Measurements from ENCODE around the gene IPP.
"Not testable (repeated sequence)": the region's sequence is repeated elsewhere in the genome, so short reads cannot be mapped to it uniquely, and the experiment has no call there.

Gene IPP

DNA sequence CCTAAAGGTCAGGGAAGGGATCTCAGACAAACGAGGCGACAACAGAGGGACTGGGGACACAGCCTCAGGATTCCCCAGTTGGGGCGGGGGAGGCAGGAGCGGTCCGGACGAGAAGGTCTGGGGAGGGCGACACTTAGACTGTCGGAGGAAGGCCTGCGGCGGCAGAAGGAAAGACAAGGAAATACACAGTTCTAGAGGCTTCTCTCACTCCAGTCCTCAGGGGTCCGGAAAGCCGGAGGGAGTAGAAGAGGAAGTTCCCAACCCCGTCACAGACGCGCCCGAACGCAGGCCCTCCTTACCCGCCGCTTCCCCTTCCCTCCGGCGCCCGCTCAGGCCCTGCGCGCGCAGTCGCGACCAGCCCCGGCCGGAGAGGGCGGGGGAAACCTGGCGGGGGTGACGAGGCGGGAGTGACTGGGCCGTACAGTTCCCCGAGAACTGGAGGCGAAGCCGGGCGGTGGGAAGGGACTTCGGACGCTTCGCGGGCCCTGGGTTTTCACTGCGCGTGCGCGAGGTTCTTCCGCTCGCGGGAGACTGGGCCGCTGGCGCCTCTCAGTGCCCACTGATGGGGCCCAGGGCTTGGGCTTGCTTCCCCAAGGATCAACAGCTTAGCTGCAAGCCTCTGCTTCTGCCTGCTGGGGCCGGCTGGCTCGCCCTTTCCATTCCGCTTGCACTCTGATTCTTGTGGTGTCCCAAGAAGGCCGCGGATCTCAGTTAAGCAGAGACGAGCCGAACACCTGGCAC is at the start of gene IPP:
TSS of gene IPP (minus strand) at position 356 of the 741 bp plus-strand sequence. CDS start 4,242 bp downstream, outside the sequence.
- peak; percentile 99 for DNase-seq (ENCODE audit: low spot score)

DNA sequence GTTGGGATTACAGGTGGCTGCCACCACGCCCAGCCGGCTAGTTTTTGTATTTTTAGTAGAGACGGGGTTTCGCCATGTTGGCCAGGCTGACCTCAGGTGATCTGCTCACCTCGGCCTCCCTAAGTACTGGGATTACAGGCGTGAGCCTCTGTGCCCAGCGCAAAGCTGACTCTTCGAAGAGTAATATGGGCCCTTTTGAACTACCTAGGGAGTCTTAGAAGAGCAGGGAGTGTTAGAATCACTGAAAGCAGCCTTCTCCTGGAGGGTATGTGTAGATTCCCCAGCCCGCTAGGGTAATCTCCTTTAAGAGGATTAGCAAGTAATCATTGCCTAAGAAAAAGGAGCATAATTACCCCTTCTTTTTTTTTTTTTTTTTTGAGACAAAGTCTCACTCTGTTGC is 46.5 kb upstream of the IPP start:
- DNase-seq (ENCODE audit: low spot score) = no peak

DNA sequence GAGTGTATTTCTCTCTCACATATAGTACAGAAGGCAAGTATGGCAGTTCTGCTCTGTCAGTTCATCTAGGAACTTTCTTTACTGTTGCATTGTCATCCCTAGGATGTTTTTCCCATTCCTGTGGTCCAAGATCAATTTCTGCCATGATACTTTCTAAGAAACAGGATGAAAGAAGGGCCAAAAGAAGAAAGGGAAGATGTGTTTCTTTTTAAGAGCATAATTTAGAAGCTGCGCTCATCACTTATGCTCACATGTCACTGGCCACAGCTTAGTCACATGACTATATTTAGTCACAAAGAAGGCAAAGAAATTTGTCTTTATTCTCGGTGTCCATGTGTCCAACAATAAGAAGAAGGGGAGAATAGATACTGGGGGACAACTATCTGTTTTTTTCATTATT is 45.9 kb upstream of the IPP start:
- no peak for DNase-seq (ENCODE audit: low spot score)

DNA sequence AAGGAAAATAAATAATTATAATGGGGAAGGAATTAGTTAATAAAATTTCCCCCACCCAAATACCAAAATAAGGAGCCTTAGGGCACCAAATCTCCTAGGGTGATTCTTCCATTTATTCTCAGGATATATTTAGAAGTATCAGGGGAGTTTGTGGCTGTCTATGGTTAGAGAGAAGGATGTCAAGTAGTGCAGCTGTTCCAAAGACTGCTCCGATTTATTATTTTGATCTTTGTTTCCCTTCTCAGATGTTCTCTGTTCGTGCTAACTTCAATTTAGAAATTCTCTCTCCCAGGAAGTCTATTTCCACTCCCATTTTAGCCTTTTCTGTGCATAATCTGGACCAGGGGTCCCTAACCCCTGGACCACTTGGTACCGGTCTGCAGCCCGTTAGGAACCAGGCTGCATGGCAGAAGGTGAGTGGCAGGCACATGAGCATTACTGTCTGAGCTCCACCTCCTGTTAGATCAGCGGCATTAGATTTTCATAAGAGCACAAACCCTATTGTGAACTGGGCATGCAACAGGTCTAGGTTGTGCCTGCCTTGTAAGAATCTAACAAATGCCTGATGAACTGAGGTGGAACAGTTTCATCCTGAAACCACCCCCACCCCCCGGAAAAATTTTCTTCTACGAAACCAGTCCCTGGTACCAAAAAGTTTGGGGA is 43.6 kb upstream of the IPP start:
- DNase-seq (ENCODE audit: low spot score) = no peak

DNA sequence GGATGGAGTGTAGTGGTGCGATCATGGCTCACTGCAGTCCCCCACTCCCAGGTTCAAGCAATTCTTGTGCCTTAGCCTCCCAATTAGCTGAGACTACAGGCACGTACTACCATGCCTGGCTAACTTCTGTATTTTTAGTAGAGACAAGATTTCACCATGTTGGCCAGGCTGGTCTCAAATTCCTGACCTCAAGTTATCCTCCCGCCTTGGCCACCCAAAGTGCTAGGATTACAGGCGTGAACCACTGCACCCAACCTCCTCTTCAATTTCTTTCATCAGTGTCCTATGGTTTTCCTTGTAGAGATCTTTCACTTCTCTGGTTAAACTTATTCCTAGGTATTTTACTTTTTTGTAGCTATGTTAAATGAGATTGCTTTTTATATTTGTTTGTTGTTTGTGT is 42.3 kb upstream of the IPP start:
- DNase-seq (ENCODE audit: low spot score) = no peak

DNA sequence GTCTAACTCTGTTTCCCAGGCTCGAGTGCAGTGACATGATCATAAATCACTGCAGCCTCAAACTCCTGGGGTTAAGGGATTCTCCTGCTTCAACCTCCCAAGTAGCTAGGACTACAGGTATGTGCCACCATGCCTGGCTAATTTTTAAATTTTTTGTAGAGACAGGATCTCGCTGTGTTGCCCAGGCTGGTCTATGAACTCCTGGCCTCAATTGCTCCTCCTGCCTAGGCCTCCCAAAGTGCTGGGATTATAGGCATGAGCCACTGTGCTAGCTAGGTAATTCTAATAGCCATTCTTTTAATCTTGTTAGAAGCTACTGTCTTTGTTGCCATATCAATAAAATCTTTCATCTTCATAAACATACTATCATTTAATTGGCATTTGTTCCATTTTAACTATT is 39.1 kb upstream of the IPP start:
- DNase-seq (ENCODE audit: low spot score) = no peak

DNA sequence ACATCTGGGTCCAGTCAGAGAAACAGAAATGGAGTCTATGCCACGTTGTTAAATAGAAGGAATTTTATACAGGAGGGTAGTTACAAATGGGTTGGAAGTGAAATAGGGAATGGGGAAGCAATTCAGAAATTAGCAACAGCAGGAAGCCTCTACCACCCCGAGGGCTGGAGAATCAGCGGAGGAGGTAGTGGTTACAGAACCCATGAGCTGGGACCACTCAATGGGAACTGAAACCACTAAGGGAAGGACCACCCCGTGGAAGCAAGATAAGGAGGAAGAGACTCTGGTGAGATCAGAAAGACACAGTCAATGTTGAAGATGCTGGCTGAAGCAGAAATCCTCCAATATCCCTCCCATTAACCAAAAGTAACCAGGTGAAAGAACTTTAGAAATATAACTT is 37.5 kb upstream of the IPP start:
- DNase-seq (ENCODE audit: low spot score) = no peak

DNA sequence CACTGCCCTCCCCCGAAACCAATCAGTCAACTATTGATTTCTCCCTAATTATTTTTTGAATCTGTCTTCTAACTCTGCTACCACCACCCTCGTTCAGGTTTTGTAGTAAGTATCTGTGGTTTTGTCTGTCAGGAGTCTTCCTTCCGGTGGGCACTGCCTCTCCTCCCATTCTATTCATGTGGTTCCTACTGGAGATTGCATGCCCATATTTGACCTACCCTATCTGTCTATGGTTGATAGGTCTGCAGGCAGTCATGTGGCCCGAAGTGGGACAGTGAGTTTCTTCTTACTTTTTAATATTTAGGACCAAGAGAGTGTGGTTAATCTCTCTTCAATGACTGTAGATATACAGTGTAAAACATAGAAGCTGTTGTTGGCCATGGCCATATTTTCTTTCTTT is 35.1 kb upstream of the IPP start:
- DNase-seq (ENCODE audit: low spot score) = no peak

DNA sequence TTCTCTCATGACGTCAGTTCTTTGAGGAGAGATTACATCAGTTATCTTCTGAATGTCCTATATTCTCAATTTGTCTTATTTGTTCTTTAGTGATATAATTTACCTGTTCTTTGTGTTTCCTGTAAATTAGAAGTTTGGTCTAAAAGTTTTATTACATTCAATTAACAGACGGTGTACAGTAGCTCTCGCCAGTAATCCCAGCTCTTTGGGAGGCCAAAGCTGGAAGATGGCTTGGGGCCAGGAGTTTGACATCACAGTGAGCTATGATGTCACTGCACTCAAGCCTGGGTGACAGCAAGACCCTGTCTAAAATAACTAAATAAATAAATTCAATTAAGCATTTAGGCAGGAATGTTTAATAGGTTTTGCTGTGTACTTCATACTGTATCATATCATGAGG is 25.3 kb upstream of the IPP start:
- DNase-seq (ENCODE audit: low spot score) = no peak

DNA sequence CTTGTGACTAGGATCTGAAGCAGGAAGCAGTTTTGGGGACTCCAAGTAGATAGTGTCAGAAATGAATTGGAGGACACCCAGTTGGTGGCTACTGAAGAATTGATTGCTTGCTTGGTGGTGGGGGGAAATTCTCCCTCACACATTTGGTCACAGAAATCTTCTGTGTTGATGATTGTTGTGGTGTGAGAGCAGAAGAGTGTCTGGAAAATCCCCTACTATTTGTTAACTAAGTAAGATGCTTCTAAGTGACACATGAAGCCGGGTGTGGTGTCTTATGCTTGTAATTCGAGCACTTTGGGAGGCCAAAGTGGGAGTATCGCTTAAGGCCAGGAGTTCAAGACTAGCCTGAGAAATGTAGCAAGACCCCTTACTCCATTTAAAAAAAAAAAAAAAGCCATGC is 22.5 kb upstream of the IPP start:
- DNase-seq (ENCODE audit: low spot score) = no peak

DNA sequence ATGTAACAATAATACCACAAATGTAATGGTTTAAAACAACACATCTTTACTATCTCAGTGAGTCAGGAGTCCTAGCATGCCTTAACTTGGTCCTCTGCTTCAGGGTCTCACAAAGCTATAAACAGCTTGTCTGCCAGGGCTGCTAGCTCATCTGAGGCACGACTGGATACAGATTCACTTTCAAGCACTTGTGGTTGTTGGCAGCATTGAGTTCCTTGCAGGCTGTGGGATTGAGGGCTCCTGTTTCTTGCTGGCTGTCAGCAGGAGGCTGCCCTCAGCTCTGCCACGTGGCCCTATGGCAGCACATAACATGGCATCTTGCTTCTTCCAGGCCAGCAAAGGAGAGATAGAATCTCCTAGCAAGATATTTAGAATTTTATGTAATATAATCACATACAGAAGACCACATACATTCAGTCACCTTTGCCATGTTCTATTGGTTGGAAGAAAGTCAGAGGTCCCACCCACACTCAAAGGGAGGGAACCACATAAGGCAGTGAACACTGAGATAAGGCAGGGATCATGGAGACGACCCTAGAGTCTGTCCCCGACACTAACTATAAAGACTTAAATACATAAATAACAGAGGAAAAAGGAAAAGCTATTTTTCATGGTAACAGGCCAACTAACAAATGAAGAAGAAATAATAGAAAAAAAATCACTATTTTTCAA is 18.9 kb upstream of the IPP start:
- no peak for DNase-seq (ENCODE audit: low spot score)

DNA sequence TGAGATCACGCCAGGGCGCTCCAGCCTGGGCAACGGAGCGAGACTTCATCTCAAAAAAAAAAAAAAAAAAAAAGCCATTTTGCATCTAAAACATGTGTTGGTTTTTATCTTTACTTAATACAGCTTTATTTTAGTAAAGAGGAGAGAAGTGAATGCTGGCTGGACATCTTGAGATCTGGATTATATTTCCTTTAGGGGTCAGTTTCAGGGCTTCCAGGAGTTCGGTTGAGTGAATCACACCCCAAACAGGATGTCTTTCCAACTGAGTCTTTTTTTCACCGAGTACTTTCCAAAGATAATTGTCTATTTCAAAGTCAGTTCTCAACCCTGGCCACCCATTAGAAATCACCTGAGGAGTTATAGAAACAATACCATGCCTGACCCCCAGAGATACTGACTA is 16.6 kb upstream of the IPP start:
- DNase-seq (ENCODE audit: low spot score) = no peak

DNA sequence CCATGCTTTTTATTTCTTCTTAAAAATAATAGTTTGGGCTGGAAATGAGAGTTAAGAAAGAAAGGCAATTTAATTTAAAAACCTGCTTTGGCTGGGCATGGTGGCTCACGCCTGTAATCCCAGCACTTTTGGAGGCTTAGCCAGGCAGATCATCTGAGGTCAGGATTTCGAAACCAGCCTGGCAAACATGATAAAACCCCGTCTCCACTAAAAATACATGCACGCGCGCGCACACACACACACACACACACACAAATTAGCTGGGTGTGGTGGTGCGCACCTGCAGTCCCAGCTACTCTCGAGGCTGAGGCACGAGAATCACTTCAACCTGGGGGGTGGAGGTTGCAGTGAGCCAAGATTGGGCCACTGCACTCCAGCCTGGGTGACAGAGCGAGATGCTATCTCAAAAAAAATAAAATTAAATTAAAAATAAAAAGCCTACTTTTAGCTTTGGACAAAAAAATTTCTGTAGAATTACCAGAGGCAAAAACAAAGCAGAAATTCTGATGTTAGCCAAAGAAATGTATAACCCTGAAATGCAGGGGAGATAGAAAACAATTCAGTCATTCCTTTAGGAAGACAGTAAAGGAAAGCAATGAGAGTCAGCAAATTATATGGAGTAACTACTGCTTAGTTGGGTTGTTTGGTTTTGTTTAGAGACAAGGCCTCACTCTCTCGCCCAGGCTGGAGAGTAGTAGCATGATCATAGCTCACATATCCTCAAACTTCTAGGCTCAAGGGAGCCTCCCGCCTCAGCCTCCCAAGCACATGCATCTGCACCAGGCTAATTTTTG is 15.7 kb upstream of the IPP start:
- no peak for DNase-seq (ENCODE audit: low spot score)

DNA sequence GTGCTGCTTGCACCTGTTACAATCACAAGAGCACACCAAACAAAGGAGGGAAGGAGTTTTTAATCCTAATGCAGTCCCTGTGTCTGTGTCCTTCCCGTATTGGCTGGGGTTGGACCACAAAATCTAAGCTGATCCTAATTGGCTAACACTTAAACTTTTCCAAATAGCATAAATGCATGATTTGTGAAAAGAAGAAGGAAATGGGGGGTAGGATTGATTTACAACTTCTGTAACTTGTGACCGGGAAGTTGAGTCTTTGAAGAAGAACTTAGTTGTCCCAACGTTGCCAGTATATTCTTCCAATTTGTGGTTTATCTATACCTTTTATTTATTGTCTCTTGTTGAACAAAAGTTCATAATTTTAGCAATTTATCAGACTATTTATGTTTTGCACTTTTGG is 11.8 kb upstream of the IPP start:
- no peak for DNase-seq (ENCODE audit: low spot score)

DNA sequence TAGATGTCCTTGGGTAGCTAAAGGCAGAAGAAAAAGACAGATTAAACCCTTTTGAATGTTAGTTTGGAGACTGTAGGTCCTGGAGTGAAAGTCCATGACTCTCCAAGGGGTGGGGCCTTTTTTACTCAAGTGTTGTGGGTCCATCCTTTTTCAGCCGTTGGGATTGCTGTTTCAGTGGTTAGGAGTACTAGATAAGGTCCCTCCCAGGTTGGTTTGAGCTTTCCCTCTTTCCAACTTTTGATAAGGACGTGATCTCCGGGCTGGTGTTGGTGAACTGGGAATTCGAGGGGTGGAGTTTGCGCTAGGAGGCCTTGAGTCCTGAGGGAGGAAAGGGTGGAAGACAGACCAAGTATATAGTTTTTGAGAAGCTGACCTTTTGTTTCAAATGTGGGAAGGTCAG is 5.2 kb upstream of the IPP start:
- DNase-seq (ENCODE audit: low spot score) = no peak

DNA sequence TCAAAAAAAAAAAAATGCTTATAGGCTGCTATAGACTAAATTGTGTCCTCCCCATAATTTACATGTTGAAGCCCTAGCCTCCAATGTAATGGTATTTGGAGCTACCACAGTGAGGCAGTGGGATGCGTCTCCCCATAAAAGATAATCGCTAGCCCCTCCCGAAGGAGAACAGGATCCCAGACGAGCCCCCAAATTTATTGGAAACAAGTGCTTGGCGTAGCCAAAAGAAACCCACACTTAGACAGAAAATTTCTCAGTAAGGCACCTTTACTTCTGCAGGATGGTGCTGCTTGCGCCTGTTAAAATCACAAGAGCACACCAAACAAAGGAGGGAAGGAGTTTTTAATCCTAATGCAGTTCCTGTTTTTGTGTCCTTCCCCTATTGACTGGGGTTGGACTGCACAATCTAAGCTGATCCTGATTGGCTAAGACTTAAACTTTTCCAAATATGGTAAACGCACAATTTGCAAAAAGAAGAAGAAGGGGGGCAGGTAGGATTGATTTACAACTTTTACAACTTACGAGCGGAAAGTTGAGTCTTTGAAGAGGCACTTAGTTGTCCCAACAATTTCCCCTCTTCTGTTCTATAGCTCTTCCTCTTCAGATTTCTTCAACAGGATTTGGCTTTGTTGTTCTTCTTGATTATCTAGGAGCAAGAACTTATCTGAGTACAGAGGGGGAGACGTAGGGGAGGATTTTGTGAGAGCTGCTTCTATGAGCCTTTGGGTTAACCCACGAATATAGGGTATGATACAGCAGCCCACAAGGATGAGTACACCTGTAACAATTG is 3.0 kb upstream of the IPP start:
- DNase-seq (ENCODE audit: low spot score) = no peak

DNA sequence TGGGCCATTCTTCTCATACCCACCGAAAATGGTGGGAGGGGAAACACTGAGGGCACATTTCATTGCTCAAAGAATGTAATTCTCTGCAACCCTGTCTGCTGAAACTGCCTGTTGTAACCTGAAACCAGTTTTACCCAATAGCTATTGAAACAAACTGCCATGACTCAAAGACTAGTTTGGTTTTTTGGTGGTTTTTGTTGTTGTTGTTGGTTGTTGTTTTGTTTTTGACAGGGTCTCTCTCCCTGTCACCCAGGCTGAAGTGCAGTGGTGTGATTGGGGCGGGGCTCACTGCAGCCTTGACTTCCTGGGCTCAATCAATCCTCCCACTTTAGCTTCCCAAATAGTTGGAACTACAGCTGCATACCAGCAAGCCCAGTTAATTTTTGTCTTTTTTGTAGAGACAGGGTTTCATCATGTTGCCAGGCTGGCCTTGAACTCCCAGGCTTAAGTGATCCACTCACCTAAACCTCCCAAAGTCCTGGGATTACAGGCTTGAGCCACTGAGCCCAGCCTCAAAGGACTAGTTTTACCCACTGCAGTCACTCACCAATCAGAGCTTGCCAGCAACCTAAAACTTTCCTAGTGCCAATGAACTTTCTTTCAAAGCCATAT is 2.1 kb upstream of the IPP start:
- DNase-seq (ENCODE audit: low spot score) = no peak

DNA sequence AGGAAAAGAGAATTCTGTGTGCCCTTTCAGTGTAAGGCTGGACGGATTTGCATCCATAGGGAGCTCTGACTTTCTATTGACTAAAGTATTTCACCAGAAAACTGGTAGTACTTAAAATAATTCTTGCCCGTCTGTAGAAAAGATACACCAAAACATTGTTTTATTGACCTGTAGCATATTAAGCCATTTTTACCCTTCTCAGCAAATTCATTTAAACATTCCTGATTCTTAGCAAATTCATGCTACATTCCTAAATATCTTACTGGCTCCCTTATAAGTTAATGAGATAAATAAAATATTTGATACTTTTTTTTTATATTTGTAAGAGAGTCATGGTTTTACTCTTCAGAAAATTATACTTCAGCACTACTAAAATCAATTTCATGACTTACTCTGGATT is 1.6 kb upstream of the IPP start:
- no peak for DNase-seq (ENCODE audit: low spot score)

DNA sequence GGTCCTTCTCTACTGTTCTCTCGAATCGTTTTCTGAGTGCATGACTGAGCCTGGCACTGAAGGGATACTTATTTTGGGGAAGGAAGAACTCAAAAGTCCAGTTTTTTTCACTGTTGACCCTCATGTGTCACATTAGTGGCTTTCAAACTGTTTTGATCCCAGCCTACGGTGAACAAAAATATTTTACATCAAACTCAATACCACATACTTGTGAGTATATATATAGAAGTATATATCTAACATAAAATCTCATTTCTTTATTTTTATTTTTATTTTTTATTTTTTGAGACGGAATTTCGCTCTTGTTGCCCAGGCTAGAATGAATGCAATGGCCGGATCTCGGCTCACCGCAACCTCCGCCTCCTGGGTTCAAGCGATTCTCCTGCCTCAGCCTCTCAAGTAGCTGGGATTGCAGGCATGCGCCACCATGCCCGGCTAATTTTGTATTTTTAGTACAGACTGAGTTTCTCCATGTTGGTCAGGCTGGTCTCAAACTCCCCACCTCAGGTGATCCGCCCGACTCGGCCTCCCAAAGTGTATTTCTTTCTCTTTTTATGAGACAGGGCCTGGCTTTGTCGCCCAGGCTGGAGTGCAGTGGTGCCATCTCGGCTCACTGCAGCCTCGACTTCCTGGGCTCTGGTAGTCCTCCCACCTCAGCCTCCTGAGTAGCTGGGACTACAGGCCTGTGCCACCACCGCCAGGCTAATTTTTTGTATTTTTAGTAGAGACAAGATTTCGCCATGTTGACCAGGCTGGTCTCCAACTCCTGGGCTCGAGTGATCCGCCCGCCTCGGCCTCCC is 786 bp upstream of the IPP start:
- not testable (repeated sequence) for DNase-seq (ENCODE audit: low spot score)

DNA sequence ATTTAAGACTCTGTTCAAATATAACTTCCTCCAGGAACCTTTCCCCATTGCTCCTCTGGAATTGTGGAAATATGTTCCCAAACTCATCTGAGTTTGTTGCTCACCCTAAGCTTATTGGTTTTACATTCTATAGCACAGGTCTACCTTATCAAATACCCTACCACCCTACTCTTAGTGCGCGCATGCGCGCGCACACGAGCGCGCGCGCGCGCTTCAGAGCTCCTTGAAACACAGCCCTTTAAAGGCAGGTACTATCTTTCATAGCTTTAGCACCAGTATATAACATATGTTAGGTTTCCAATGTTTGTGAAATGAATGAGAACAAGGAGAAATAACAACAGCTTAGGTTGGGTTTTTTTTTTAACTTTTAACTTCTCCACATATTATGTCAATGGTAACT is 3.5 kb downstream of the IPP start:
- no peak for DNase-seq (ENCODE audit: low spot score)
